ENCODE measurements around the gene CALHM1. TPM values are rescaled to one million over a fixed set of nuclear protein-coding genes. Genes with fewer than 3 reads are reported as not detected.

CALHM1 gene
- total and polyA plus RNA-seq, 2 of the 8 experiments (the other 6 are each of a cell fraction or from before 2014, with no cell fraction given) = 0.29 to 0.34 TPM

DNA sequence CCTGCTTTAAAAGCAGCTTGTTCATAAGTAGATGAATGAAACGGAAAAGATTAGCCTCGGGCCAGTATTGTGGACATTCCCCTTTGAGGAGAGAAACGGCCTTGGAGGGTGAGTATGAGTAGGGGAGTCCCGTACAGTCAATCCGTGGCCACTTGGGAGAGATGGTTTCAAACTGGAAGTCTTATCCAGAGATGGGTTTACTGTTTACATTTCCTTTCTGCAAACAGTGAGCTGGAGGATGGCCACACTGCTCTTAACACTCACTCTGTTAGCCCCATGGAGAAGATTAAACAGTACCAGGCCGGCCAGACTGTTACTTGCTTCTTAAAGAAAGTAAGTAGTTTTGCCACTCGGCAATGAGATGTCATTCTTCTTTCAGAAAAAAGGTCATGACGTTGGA is 26.8 kb downstream of the CALHM1 start (continued):
- TF ChIP-seq RFX5 (IDR thresholded peaks at IDR 0.05; ENCODE audit: borderline replicate concordance, low read depth, low read length) (no peak), CHD2 (IDR thresholded peaks at IDR 0.05; ENCODE audit: low read length) (no peak), POLR2A (IDR thresholded peaks at IDR 0.05; ENCODE audit: control extremely low read depth in 1 of 2, low read depth in 2 of 2, low read length in 2 of 2) (no peak)
- TF ChIP-seq, protein P1, sequence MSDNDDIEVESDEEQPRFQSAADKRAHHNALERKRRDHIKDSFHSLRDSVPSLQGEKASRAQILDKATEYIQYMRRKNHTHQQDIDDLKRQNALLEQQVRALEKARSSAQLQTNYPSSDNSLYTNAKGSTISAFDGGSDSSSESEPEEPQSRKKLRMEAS (IDR thresholded peaks at IDR 0.05) = no peak

All from H1 (cell line).